Activated T-cell treated with anti-CD3 and anti-CD28 coated beads, Interleukin-2, amount 50 U/mL, for 4 hours (primary cell): ENCODE measurements around the gene THEM4. TPM values are rescaled to one million over a fixed set of nuclear protein-coding genes. Genes with fewer than 3 reads are reported as not detected.
"Not testable (repeated sequence)": the region's sequence is repeated elsewhere in the genome, so short reads cannot be mapped to it uniquely, and the experiment has no call there.

Source experiments
- ATAC-seq, 2 donors: fragments of 200-7000 bp; cut with Tn5 transposase; one replicate each; pipeline ENCODE4 v1.10.0; 2021
- DNase-seq: peaks from one replicate; pipeline ENCODE4 v3.0.0-alpha.2; 2020
- H3K27me3 Mint-ChIP-seq: one replicate; pipeline ENCODE4 v1.8.0; 2021; ENCODE audit warnings: low read depth, mixed read lengths
- H3K36me3 Mint-ChIP-seq: one replicate; pipeline ENCODE4 v1.8.0; 2022; ENCODE audit warnings: mixed read lengths; ENCODE audit not compliant: insufficient read depth
- H3K4me1 Mint-ChIP-seq: one replicate; pipeline ENCODE4 v1.8.0; 2021; ENCODE audit warnings: low read depth, mixed read lengths
- H3K4me3 Mint-ChIP-seq: one replicate; pipeline ENCODE4 v1.8.0; 2021; ENCODE audit warnings: mild to moderate bottlenecking, moderate library complexity, mixed read lengths
- H3K9me3 Mint-ChIP-seq: one replicate; pipeline ENCODE4 v1.8.0; 2021; ENCODE audit warnings: mixed read lengths
- total RNA-seq, 3 donors: library from RNA; stranded (reverse); gene quantifications; one replicate each; pipeline ENCODE4 v1.2.1, GENCODE V29; 2021

The THEM4 gene
- total RNA-seq, 3 donors from 2014 or later = 23.2 to 29.1 (median 24.6) TPM

DNA sequence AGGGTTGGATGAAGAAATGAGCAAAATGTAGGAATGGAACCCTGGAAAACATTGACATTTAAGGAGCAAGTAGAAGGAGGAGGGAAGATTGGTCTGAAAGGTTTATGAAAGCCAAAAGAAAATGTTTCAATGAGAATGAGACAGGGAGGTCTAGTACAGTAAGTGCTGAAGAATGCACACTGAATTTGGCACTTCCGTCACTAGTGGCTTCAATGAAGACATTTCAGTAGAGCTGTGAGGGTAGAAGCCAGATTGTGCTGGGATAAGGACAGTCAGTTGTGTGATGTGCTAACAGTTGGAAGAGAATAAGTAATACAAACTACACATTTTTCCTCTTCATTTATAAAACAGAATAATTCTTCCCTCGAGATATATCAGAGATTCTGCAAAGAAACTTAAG lies 17.1 kb downstream of the THEM4 start:
- no peak overlapping the region for H3K4me3 Mint-ChIP-seq
- DNase-seq (no peak), ATAC-seq (no peak)
- peaks cover 56% of the 10 kb centered on the region for H3K4me1 Mint-ChIP-seq
- peaks cover 59% of the 10 kb centered on the region for H3K36me3 Mint-ChIP-seq
- H3K9me3 Mint-ChIP-seq = no peaks in the 10 kb centered on the region
- no peaks in the 10 kb centered on the region for H3K27me3 Mint-ChIP-seq

GRCh38 chr1:151891512-151891911 lies 17.8 kb downstream of the THEM4 start:
- no peaks in the 10 kb centered on the region for H3K9me3 Mint-ChIP-seq
- H3K27me3 Mint-ChIP-seq = no peaks in the 10 kb centered on the region
- peaks cover 61% of the 10 kb centered on the region for H3K36me3 Mint-ChIP-seq
- H3K4me1 Mint-ChIP-seq = peaks cover 50% of the 10 kb centered on the region
- DNase-seq (no peak), ATAC-seq (peak in 1 of 2 donors; percentile 23)
- no peak overlapping the region for H3K4me3 Mint-ChIP-seq

DNA sequence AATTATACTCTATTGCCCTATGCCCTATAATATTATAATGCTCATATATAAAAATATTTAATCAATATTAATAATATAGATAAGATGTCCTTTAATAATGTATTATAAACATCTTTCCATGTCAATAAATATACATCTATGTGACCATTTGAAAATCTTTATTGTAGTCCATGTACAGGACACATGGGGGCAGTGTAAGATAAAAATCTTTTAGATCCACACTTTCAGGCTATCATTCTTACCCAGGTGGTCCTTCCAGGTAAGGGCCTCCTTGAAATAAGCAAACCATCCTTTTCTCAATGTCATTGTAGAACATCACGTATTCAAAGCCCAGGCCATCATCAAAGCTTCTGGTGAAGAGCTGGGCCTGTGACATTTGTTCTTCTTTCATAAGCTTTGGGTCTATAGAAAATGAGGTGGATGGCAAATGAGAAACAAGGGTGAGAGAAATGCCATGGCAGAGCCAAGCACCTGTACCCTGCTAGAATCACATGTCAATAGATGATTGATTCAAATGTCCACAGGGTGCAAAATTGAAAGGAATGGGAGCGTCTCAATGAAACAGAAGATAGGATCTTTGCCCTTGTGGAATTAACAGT lies 20.2 kb downstream of the THEM4 start:
- H3K27me3 Mint-ChIP-seq = no peaks in the 10 kb centered on the region
- peaks cover 36% of the 10 kb centered on the region for H3K4me1 Mint-ChIP-seq
- no peak overlapping the region for H3K4me3 Mint-ChIP-seq
- DNase-seq = no peak
- H3K9me3 Mint-ChIP-seq = no peaks in the 10 kb centered on the region
- H3K36me3 Mint-ChIP-seq = peaks cover 52% of the 10 kb centered on the region
- ATAC-seq = no peak

DNA sequence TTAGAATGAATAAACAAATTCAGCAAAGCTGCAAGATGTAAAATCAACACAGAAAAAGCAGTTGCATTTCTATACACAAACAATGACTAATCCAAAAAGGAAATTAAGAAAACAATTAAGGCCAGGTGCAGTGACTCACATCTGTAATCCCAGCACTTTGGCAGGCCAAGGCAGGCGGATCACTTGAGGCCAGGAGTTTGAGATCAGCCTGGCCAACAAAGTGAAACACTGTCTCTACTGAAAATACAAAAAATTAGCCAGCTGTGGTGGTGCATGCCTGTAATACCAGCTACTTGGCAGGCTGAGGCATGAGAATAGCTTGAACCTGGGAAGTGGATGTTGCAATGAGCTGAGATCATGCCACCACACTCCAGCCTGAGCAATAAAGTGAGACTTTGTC lies 22.3 kb downstream of the THEM4 start:
- H3K36me3 Mint-ChIP-seq = peaks cover 43% of the 10 kb centered on the region
- H3K4me3 Mint-ChIP-seq = no peak overlapping the region
- peaks cover 22% of the 10 kb centered on the region for H3K4me1 Mint-ChIP-seq
- DNase-seq = no peak
- no peaks in the 10 kb centered on the region for H3K27me3 Mint-ChIP-seq
- no peak for ATAC-seq
- no peaks in the 10 kb centered on the region for H3K9me3 Mint-ChIP-seq

- ATAC-seq (no peak), DNase-seq (no peak)
- Mint-ChIP-seq H3K4me1 (peaks cover 6% of the 10 kb centered on the region), H3K27me3 (no peaks in the 10 kb centered on the region), H3K9me3 (no peaks in the 10 kb centered on the region), H3K4me3 (no peak overlapping the region), H3K36me3 (peaks cover 32% of the 10 kb centered on the region)
Measured at GRCh38 chr1:151885479-151885878, 23.8 kb downstream of the THEM4 start.

- not testable (repeated sequence) for H3K4me1 Mint-ChIP-seq, H3K9me3 Mint-ChIP-seq, ATAC-seq, DNase-seq, H3K4me3 Mint-ChIP-seq, H3K27me3 Mint-ChIP-seq
- peaks cover 32% of the 10 kb centered on the region for H3K36me3 Mint-ChIP-seq
Measured at GRCh38 chr1:151884879-151885278, 24.4 kb downstream of the THEM4 start.

GRCh38 chr1:151884445-151884844 lies 24.9 kb downstream of the THEM4 start:
- not testable (repeated sequence) for DNase-seq, H3K27me3 Mint-ChIP-seq, H3K4me1 Mint-ChIP-seq, H3K4me3 Mint-ChIP-seq, ATAC-seq, H3K9me3 Mint-ChIP-seq
- H3K36me3 Mint-ChIP-seq = peaks cover 31% of the 10 kb centered on the region

DNA sequence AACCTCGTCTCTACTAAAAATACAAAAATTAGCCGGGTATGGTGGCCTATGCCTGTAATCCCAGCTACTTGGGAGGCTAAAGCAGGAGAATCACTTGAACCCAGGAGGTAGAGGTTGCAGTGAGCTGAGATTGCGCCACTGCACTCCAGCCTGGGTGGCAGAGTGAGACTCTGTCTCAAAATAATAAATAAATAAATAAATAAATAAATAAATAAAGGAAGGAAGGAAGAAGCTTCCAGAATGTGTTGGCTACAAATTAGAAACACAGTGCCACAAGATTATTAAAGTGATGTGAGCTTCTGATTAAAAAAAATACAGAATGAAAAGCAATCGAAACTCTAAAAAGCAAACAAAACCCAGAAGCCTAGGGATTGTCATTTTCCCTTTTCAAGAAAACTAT lies 25.4 kb downstream of the THEM4 start:
- not testable (repeated sequence) for ATAC-seq, H3K4me1 Mint-ChIP-seq, H3K9me3 Mint-ChIP-seq, H3K4me3 Mint-ChIP-seq, H3K27me3 Mint-ChIP-seq, DNase-seq
- peaks cover 26% of the 10 kb centered on the region for H3K36me3 Mint-ChIP-seq

GRCh38 chr1:151882918-151883317 lies 26.4 kb downstream of the THEM4 start:
- not testable (repeated sequence) for DNase-seq

DNA sequence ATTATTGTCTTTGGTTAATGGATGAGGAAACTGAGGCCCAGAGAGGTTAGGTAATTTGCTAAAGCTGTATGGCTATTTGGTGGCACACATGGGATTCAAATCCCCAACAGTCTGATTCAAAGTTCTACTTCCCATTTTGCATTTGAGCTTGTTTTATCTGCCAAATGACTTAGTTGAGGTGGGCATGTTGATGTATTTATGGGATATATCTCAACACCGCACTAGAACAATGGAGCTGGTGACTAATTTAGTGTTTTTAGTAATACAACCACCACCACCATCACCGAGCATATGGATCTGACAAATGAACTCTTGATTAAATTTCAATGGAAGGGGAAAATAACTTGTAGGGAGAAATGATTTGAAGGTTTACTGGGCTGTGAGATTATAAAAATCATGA lies 26.8 kb downstream of the THEM4 start:
- no peak for ATAC-seq
- no peaks in the 10 kb centered on the region for H3K4me1 Mint-ChIP-seq
- H3K36me3 Mint-ChIP-seq = peaks cover 28% of the 10 kb centered on the region
- no peaks in the 10 kb centered on the region for H3K9me3 Mint-ChIP-seq
- no peak for DNase-seq
- no peaks in the 10 kb centered on the region for H3K27me3 Mint-ChIP-seq
- H3K4me3 Mint-ChIP-seq = no peak overlapping the region

More at GRCh38 chr1:151882918-151883317, 26.4 kb downstream of the THEM4 start:
- H3K9me3 Mint-ChIP-seq, H3K4me1 Mint-ChIP-seq, H3K4me3 Mint-ChIP-seq, ATAC-seq, H3K27me3 Mint-ChIP-seq: not testable (repeated sequence)
- H3K36me3 Mint-ChIP-seq = peaks cover 27% of the 10 kb centered on the region

DNA sequence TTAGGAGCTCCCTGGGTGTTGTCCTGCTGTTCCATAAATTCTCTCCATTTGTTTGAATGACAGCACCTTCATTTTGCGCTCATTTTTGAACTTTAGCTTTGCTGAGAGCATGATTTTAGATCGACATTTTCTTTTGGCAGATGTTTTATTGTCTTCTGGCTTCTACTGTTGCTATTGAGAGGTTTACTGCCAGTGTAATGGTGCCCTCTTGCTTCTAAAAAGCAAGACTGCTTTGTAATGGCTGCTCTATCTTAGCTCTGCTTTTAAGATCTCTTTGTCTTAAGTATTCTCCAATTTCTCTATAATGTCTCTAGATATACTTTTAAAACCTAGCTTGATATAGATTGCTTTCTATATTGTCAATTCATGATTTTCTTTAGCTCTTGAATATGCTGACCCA lies 27.8 kb downstream of the THEM4 start:
- Mint-ChIP-seq H3K4me1 (no peaks in the 10 kb centered on the region), H3K27me3 (no peaks in the 10 kb centered on the region), H3K36me3 (peaks cover 29% of the 10 kb centered on the region)

GRCh38 chr1:151875419-151876097 lies 33.8 kb downstream of the THEM4 start:
- H3K27me3 Mint-ChIP-seq = no peaks in the 10 kb centered on the region
- no peak overlapping the region for H3K4me3 Mint-ChIP-seq
- peaks cover 11% of the 10 kb centered on the region for H3K4me1 Mint-ChIP-seq
- no peak for DNase-seq
- no peak for ATAC-seq
- H3K9me3 Mint-ChIP-seq = no peaks in the 10 kb centered on the region
- H3K36me3 Mint-ChIP-seq = peaks cover 37% of the 10 kb centered on the region

More for the DNA sequence above, 27.8 kb downstream of the THEM4 start:
- Mint-ChIP-seq H3K9me3 (no peaks in the 10 kb centered on the region), H3K4me3 (no peak overlapping the region)
- no peak for ATAC-seq
- DNase-seq = no peak

GRCh38 chr1:151872776-151873175 lies 36.5 kb downstream of the THEM4 start:
- not testable (repeated sequence) for ATAC-seq, H3K9me3 Mint-ChIP-seq, H3K4me3 Mint-ChIP-seq, DNase-seq, H3K27me3 Mint-ChIP-seq
- Mint-ChIP-seq H3K36me3 (peaks cover 30% of the 10 kb centered on the region), H3K4me1 (peaks cover 14% of the 10 kb centered on the region)

- ATAC-seq = no peak
- no peak for DNase-seq
- Mint-ChIP-seq H3K27me3 (no peaks in the 10 kb centered on the region), H3K4me1 (peaks cover 14% of the 10 kb centered on the region), H3K36me3 (peaks cover 23% of the 10 kb centered on the region), H3K9me3 (no peaks in the 10 kb centered on the region), H3K4me3 (no peak overlapping the region)
Measured at GRCh38 chr1:151871284-151872030, 37.9 kb downstream of the THEM4 start.

- peaks cover 3% of the 10 kb centered on the region for H3K4me1 Mint-ChIP-seq
- H3K27me3 Mint-ChIP-seq = no peaks in the 10 kb centered on the region
- H3K36me3 Mint-ChIP-seq = peaks cover 8% of the 10 kb centered on the region
- DNase-seq = no peak
- no peak overlapping the region for H3K4me3 Mint-ChIP-seq
- H3K9me3 Mint-ChIP-seq = no peaks in the 10 kb centered on the region
- no peak for ATAC-seq
Measured at GRCh38 chr1:151868486-151868885, 40.8 kb downstream of the THEM4 start.
